GM18951 (cell line): ENCODE data around the gene NKPD1.

Experiments used
- POLR2A ChIP-seq: IDR thresholded peaks from 4 replicates; pipeline ENCODE4 v1.6.1; 2011; ENCODE audit warnings: mild to moderate bottlenecking; ENCODE audit not compliant: insufficient read length, insufficient read depth; ENCODE audit errors: extremely low read depth
- in situ Hi-C: fragments of 300-500 bp; cut with MboI; formaldehyde crosslinking; loops from one replicate; pipeline ENCODE4 v1.12.0; 2022; ENCODE audit warnings: low sequenced_read_pairs, mixed read lengths, inconsistent platforms; ENCODE audit not compliant: unreplicated experiment

Gene NKPD1

GRCh38 chr19:45118106-45118505, 42.7 kb downstream of the NKPD1 start:
- in situ Hi-C loops, result no loop called here
- TF ChIP-seq POLR2A, result no peak

DNA sequence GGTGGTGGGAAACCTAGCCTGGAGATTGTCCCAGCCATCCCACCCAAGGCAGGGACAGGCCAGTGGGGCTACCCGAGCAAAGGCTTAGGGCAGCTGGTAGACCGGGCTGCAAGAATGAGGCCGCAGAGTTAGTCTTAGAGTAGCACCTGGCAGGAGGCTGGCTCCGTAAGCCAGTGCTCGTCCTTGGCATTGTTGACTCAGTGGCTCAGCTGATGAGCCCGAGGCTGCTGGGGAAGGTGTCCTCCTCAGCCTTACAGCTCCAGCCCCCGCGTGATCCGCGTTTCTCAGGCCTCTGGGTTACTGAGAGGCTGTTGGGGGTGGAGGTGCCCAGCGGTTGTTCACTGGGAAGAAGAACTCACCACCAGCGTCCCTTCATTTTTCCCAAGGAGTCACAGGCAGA, 43.1 kb downstream of the NKPD1 start:
- in situ Hi-C loops, result no loop called here
- no peak for TF ChIP-seq POLR2A

DNA sequence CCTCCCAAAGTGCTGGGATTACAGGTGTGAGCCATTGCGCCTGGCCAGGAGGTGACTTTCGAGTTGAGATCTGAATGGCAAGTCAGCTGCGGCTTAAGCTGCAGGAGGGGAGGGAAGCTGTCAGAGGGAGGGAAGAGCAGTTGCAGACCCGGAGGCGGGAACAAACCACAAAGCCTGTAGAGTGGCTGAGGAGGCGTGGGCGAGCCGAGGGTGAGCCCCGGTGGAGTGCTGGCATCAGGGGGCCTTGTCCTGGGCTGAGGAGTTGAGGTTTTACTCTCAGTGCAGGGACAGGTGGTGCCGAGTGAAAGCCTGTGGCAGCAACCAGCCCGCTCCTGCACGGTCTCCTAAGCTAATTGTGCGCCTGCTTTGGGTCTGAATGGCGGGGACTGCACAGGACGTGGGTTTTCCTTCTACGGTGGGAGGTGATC, 43.6 kb downstream of the NKPD1 start:
- in situ Hi-C loops, result no loop called here
- no peak for TF ChIP-seq POLR2A

- in situ Hi-C loops, result no loop called here
- TF ChIP-seq POLR2A, result no peak
These were observed 44.8 kb downstream of the NKPD1 start for GRCh38 chr19:45115809-45116615.

GRCh38 chr19:45114116-45114515, 46.7 kb downstream of the NKPD1 start:
- TF ChIP-seq POLR2A, result no peak
- in situ Hi-C loops, result no loop called here

GRCh38 chr19:45113628-45114027, 47.2 kb downstream of the NKPD1 start:
- TF ChIP-seq POLR2A, result no peak
- in situ Hi-C loops, result no loop called here

DNA sequence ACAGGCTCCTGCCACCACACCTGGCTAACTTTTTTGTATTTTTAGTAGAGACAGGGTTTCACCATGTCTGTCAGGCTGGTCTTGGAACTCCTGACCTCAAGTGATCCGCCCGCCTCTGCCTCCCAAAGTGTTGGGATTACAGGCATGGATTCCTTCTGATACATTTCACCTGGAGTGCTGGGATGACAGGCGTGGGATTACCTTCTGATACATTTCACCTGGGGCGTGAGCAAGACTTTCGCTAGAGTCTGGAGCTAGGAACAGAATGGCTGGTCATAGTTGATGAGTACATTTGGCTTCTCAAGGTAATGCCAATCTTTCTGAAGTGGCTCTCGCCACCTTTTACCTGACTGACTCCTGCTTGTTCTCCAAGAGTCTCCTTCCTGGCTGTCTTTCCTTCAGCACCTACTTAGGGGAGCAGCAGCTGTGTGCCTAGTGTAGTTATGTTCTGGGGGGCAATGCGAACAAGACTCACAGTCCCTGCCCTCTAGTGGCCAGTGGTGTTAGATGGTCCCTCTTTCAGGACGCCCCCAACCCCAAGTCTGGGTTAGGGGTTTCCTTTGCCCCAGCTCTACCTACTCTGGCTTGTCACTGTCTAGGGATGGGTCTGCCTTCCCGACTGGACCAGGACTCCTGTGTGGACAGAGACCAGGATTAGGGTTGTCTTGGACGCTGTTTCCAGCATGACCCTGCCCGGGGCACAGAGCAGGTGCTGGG, 48.5 kb downstream of the NKPD1 start:
- no peak for TF ChIP-seq POLR2A
- in situ Hi-C loops, result no loop called here
